ENCODE results near the gene TMEM109.

TMEM109 gene

DNA sequence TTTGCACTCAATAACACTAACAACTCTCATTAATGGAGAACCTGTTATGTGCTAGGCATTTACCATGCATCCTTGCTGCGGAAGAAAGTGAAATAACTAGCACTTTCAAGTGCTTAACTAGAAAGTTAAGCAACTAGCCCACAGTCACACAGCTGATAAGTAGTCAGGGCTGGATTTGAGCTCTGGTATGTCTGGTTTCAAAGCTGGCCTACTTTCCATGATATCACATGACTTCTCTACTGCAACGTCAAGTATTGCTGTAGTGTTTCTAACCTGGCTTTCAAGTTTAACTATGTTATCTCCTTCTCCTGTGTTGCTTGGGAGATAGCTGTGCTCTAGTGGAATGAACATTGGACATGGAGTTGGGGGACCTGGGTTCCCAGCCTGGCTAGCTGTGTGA is 25.9 kb downstream of the TMEM109 start:
- H3K4me3 ChIP-seq (ENCODE audit: control insufficient read depth, low read depth, low read length): no peak overlapping the region
- DNase-seq (ENCODE audit: low read depth): no peak
- TF ChIP-seq, protein P1, sequence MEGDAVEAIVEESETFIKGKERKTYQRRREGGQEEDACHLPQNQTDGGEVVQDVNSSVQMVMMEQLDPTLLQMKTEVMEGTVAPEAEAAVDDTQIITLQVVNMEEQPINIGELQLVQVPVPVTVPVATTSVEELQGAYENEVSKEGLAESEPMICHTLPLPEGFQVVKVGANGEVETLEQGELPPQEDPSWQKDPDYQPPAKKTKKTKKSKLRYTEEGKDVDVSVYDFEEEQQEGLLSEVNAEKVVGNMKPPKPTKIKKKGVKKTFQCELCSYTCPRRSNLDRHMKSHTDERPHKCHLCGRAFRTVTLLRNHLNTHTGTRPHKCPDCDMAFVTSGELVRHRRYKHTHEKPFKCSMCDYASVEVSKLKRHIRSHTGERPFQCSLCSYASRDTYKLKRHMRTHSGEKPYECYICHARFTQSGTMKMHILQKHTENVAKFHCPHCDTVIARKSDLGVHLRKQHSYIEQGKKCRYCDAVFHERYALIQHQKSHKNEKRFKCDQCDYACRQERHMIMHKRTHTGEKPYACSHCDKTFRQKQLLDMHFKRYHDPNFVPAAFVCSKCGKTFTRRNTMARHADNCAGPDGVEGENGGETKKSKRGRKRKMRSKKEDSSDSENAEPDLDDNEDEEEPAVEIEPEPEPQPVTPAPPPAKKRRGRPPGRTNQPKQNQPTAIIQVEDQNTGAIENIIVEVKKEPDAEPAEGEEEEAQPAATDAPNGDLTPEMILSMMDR (IDR thresholded peaks at IDR 0.05; ENCODE audit: control insufficient read depth, insufficient read depth, low read depth, low read length, missing control alignments): no peak

- TF ChIP-seq, protein P1 (IDR thresholded peaks at IDR 0.05; ENCODE audit: control insufficient read depth, insufficient read depth, low read depth, low read length, missing control alignments): no peak
- DNase-seq (ENCODE audit: low read depth): no peak
- H3K4me3 ChIP-seq (ENCODE audit: control insufficient read depth, low read depth, low read length): no peak overlapping the region
These were observed 27.6 kb downstream of the TMEM109 start for GRCh38 chr11:60941371-60942119.

GRCh38 chr11:60942219-60942618 is 28.3 kb downstream of the TMEM109 start:
- TF ChIP-seq, protein P1 (IDR thresholded peaks at IDR 0.05; ENCODE audit: control insufficient read depth, insufficient read depth, low read depth, low read length, missing control alignments): no peak
- no peak overlapping the region for H3K4me3 ChIP-seq (ENCODE audit: control insufficient read depth, low read depth, low read length)
- DNase-seq (ENCODE audit: low read depth): no peak

- H3K4me3 ChIP-seq (ENCODE audit: control insufficient read depth, low read depth, low read length): no peak overlapping the region
- TF ChIP-seq, protein P1 (IDR thresholded peaks at IDR 0.05; ENCODE audit: control insufficient read depth, insufficient read depth, low read depth, low read length, missing control alignments): no peak
- no peak for DNase-seq (ENCODE audit: low read depth)
These were observed 29.1 kb downstream of the TMEM109 start for GRCh38 chr11:60942970-60943565.

GRCh38 chr11:60944490-60945294 is 30.7 kb downstream of the TMEM109 start:
- no peak overlapping the region for H3K4me3 ChIP-seq (ENCODE audit: control insufficient read depth, low read depth, low read length)
- no peak for DNase-seq (ENCODE audit: low read depth)
- TF ChIP-seq, protein P1 (IDR thresholded peaks at IDR 0.05; ENCODE audit: control insufficient read depth, insufficient read depth, low read depth, low read length, missing control alignments): peak; percentile 14

DNA sequence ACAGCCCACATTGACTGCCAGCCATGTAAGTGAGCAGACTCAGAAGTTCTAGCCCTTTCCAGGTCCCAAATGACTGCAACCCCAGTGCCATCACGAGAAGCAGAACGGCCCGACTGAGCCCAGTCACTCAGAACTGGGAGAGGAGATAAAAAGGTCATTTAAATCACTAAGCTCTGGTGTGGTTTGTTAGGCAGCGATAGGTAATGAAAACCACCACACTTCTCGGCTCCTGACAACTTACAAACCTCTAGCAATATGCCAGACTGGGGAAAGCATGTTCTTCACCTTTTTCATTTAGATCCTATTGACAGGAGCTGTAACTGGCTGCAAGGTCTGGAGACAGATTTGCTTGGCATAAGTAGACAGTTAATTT is 31.3 kb downstream of the TMEM109 start:
- no peak overlapping the region for H3K4me3 ChIP-seq (ENCODE audit: control insufficient read depth, low read depth, low read length)
- DNase-seq (ENCODE audit: low read depth): no peak
- TF ChIP-seq, protein P1 (IDR thresholded peaks at IDR 0.05; ENCODE audit: control insufficient read depth, insufficient read depth, low read depth, low read length, missing control alignments): no peak

Data from AG09309 (cell line).